Stimulated activated CD8-positive, alpha-beta memory T cell treated with anti-CD3 and anti-CD28 coated beads, Interleukin-4, amount 100 ng/mL, for 24 hours (primary cell): ENCODE measurements around the gene NEAT1.

ENCODE experiments used
- DNase-seq: peaks from one replicate; pipeline ENCODE4 v3.0.0-alpha.2; 2020; ENCODE audit warnings: low read depth

Gene NEAT1

GRCh38 chr11:65389294-65389980, 33.2 kb upstream of the NEAT1 start:
- DNase-seq: no peak

- no peak for DNase-seq
Observed at GRCh38 chr11:65390099-65390941, 32.3 kb upstream of the NEAT1 start.

GRCh38 chr11:65390996-65391395, 31.6 kb upstream of the NEAT1 start:
- no peak for DNase-seq

- DNase-seq: no peak
Observed at GRCh38 chr11:65392186-65392829, 30.3 kb upstream of the NEAT1 start.

- no peak for DNase-seq
Observed at GRCh38 chr11:65392899-65393298, 29.7 kb upstream of the NEAT1 start.

- no peak for DNase-seq
Observed at GRCh38 chr11:65393513-65394079, 29.0 kb upstream of the NEAT1 start.

- no peak for DNase-seq
Observed at GRCh38 chr11:65394125-65394536, 28.5 kb upstream of the NEAT1 start.

- no peak for DNase-seq
Observed at GRCh38 chr11:65395961-65396530, 26.6 kb upstream of the NEAT1 start.

GRCh38 chr11:65396769-65397745, 25.5 kb upstream of the NEAT1 start:
- no peak for DNase-seq

- DNase-seq: no peak
Observed at GRCh38 chr11:65398362-65398910, 24.2 kb upstream of the NEAT1 start.

GRCh38 chr11:65399249-65399648, 23.3 kb upstream of the NEAT1 start:
- DNase-seq: no peak

GRCh38 chr11:65399845-65400244, 22.8 kb upstream of the NEAT1 start:
- no peak for DNase-seq

GRCh38 chr11:65400307-65401072, 22.1 kb upstream of the NEAT1 start:
- DNase-seq: no peak

GRCh38 chr11:65401073-65401802, 21.4 kb upstream of the NEAT1 start:
- no peak for DNase-seq

- no peak for DNase-seq
Observed at GRCh38 chr11:65401803-65402248, 20.8 kb upstream of the NEAT1 start.

GRCh38 chr11:65402790-65403189, 19.8 kb upstream of the NEAT1 start:
- DNase-seq: no peak

- no peak for DNase-seq
Observed at GRCh38 chr11:65403607-65404121, 18.9 kb upstream of the NEAT1 start.

GRCh38 chr11:65404210-65404609, 18.4 kb upstream of the NEAT1 start:
- DNase-seq: no peak
